Measurements from ENCODE around the gene CTDP1. TPM values are rescaled to one million over a fixed set of nuclear protein-coding genes. Genes with fewer than 3 reads are reported as not detected.
"Not testable (repeated sequence)": the region's sequence is repeated elsewhere in the genome, so short reads cannot be mapped to it uniquely, and the experiment has no call there.

The CTDP1 gene
- polyA plus RNA-seq, 2 donors: 10.8 to 13.0 TPM

GRCh38 chr18:79751918-79752578, 72.4 kb downstream of the CTDP1 start:
- WGBS, 2 donors: 79 to 92% methylated on average over 17 to 18 of the region's 20 CpGs
- not testable (repeated sequence) for H3K27ac ChIP-seq (ENCODE audit: low read depth in 2 of 2, low read length in 1 of 2); H3K4me1 ChIP-seq (ENCODE audit: control insufficient read depth in 2 of 2, insufficient read depth in 2 of 2, low read length in 1 of 2); H3K9me3 ChIP-seq (ENCODE audit: control insufficient read depth in 2 of 2, insufficient read depth in 1 of 2, low read depth in 1 of 2, low read length in 1 of 2); H3K27me3 ChIP-seq (ENCODE audit: control insufficient read depth in 1 of 2, insufficient read depth in 2 of 2, low read length in 2 of 2); H3K4me3 ChIP-seq (ENCODE audit: low read depth in 1 of 2, low read length in 2 of 2)
- peaks cover 10 to 39% of the 10 kb centered on the region in 2 donors for H3K36me3 ChIP-seq (ENCODE audit: control insufficient read depth in 2 of 2, insufficient read depth in 2 of 2, low read length in 1 of 2)

GRCh38 chr18:79752946-79753345, 73.3 kb downstream of the CTDP1 start:
- not testable (repeated sequence) for H3K27ac ChIP-seq (ENCODE audit: low read depth in 2 of 2, low read length in 1 of 2); H3K4me1 ChIP-seq (ENCODE audit: control insufficient read depth in 2 of 2, insufficient read depth in 2 of 2, low read length in 1 of 2); H3K9me3 ChIP-seq (ENCODE audit: control insufficient read depth in 2 of 2, insufficient read depth in 1 of 2, low read depth in 1 of 2, low read length in 1 of 2); H3K27me3 ChIP-seq (ENCODE audit: control insufficient read depth in 1 of 2, insufficient read depth in 2 of 2, low read length in 2 of 2); H3K4me3 ChIP-seq (ENCODE audit: low read depth in 1 of 2, low read length in 2 of 2)
- 85 to 94% methylated on average over 5 to 6 of the region's 8 CpGs for WGBS, 2 donors
- peaks cover 10 to 33% of the 10 kb centered on the region in 2 donors for H3K36me3 ChIP-seq (ENCODE audit: control insufficient read depth in 2 of 2, insufficient read depth in 2 of 2, low read length in 1 of 2)

GRCh38 chr18:79753391-79753851, 73.8 kb downstream of the CTDP1 start:
- peaks cover 0 to 5% of the 10 kb centered on the region in 2 donors for H3K9me3 ChIP-seq (ENCODE audit: control insufficient read depth in 2 of 2, insufficient read depth in 1 of 2, low read depth in 1 of 2, low read length in 1 of 2)
- H3K27ac ChIP-seq (ENCODE audit: low read depth in 2 of 2, low read length in 1 of 2): no peak overlapping the region
- no peaks in the 10 kb centered on the region for H3K27me3 ChIP-seq (ENCODE audit: control insufficient read depth in 1 of 2, insufficient read depth in 2 of 2, low read length in 2 of 2)
- H3K4me1 ChIP-seq (ENCODE audit: control insufficient read depth in 2 of 2, insufficient read depth in 2 of 2, low read length in 1 of 2): peaks cover 0 to 2% of the 10 kb centered on the region in 2 donors
- 95 to 96% methylated on average over 27 of the region's 27 CpGs for WGBS, 2 donors
- H3K4me3 ChIP-seq (ENCODE audit: low read depth in 1 of 2, low read length in 2 of 2): no peak overlapping the region
- H3K36me3 ChIP-seq (ENCODE audit: control insufficient read depth in 2 of 2, insufficient read depth in 2 of 2, low read length in 1 of 2): peaks cover 10 to 33% of the 10 kb centered on the region in 2 donors

- Histone ChIP-seq H3K36me3 (ENCODE audit: control insufficient read depth in 2 of 2, insufficient read depth in 2 of 2, low read length in 1 of 2) (peaks cover 10 to 33% of the 10 kb centered on the region in 2 donors), H3K9me3 (ENCODE audit: control insufficient read depth in 2 of 2, insufficient read depth in 1 of 2, low read depth in 1 of 2, low read length in 1 of 2) (peaks cover 0 to 5% of the 10 kb centered on the region in 2 donors), H3K4me3 (ENCODE audit: low read depth in 1 of 2, low read length in 2 of 2) (no peak overlapping the region), H3K27me3 (ENCODE audit: control insufficient read depth in 1 of 2, insufficient read depth in 2 of 2, low read length in 2 of 2) (no peaks in the 10 kb centered on the region), H3K4me1 (ENCODE audit: control insufficient read depth in 2 of 2, insufficient read depth in 2 of 2, low read length in 1 of 2) (peaks cover 0 to 2% of the 10 kb centered on the region in 2 donors), H3K27ac (ENCODE audit: low read depth in 2 of 2, low read length in 1 of 2) (no peak overlapping the region)
- 96% methylated on average over 35 of the region's 35 CpGs for WGBS, 2 donors
Observed at GRCh38 chr18:79754022-79754761, 74.6 kb downstream of the CTDP1 start.

GRCh38 chr18:79754831-79755351, 75.3 kb downstream of the CTDP1 start:
- Histone ChIP-seq H3K9me3 (ENCODE audit: control insufficient read depth in 2 of 2, insufficient read depth in 1 of 2, low read depth in 1 of 2, low read length in 1 of 2) (peaks cover 0 to 5% of the 10 kb centered on the region in 2 donors), H3K27me3 (ENCODE audit: control insufficient read depth in 1 of 2, insufficient read depth in 2 of 2, low read length in 2 of 2) (no peaks in the 10 kb centered on the region), H3K4me1 (ENCODE audit: control insufficient read depth in 2 of 2, insufficient read depth in 2 of 2, low read length in 1 of 2) (peaks cover 0 to under 1% of the 10 kb centered on the region in 2 donors), H3K36me3 (ENCODE audit: control insufficient read depth in 2 of 2, insufficient read depth in 2 of 2, low read length in 1 of 2) (peaks cover 10 to 29% of the 10 kb centered on the region in 2 donors), H3K4me3 (ENCODE audit: low read depth in 1 of 2, low read length in 2 of 2) (no peak overlapping the region), H3K27ac (ENCODE audit: low read depth in 2 of 2, low read length in 1 of 2) (no peak overlapping the region)
- WGBS, 2 donors: 97 to 98% methylated on average over 27 of the region's 27 CpGs

- H3K27ac ChIP-seq (ENCODE audit: low read depth in 2 of 2, low read length in 1 of 2): no peak overlapping the region
- H3K4me1 ChIP-seq (ENCODE audit: control insufficient read depth in 2 of 2, insufficient read depth in 2 of 2, low read length in 1 of 2): no peaks in the 10 kb centered on the region
- H3K27me3 ChIP-seq (ENCODE audit: control insufficient read depth in 1 of 2, insufficient read depth in 2 of 2, low read length in 2 of 2): no peaks in the 10 kb centered on the region
- 97% methylated on average over 31 of the region's 31 CpGs for WGBS, 2 donors
- H3K4me3 ChIP-seq (ENCODE audit: low read depth in 1 of 2, low read length in 2 of 2): no peak overlapping the region
- H3K36me3 ChIP-seq (ENCODE audit: control insufficient read depth in 2 of 2, insufficient read depth in 2 of 2, low read length in 1 of 2): peaks cover 10 to 29% of the 10 kb centered on the region in 2 donors
- peaks cover 0 to 5% of the 10 kb centered on the region in 2 donors for H3K9me3 ChIP-seq (ENCODE audit: control insufficient read depth in 2 of 2, insufficient read depth in 1 of 2, low read depth in 1 of 2, low read length in 1 of 2)
Observed at GRCh38 chr18:79755496-79756142, 76.0 kb downstream of the CTDP1 start.

GRCh38 chr18:79756143-79756500, 76.5 kb downstream of the CTDP1 start:
- Histone ChIP-seq H3K4me1 (ENCODE audit: control insufficient read depth in 2 of 2, insufficient read depth in 2 of 2, low read length in 1 of 2) (no peaks in the 10 kb centered on the region), H3K4me3 (ENCODE audit: low read depth in 1 of 2, low read length in 2 of 2) (no peak overlapping the region), H3K9me3 (ENCODE audit: control insufficient read depth in 2 of 2, insufficient read depth in 1 of 2, low read depth in 1 of 2, low read length in 1 of 2) (peaks cover 0 to 5% of the 10 kb centered on the region in 2 donors), H3K36me3 (ENCODE audit: control insufficient read depth in 2 of 2, insufficient read depth in 2 of 2, low read length in 1 of 2) (peaks cover 10 to 29% of the 10 kb centered on the region in 2 donors), H3K27ac (ENCODE audit: low read depth in 2 of 2, low read length in 1 of 2) (no peak overlapping the region), H3K27me3 (ENCODE audit: control insufficient read depth in 1 of 2, insufficient read depth in 2 of 2, low read length in 2 of 2) (no peaks in the 10 kb centered on the region)
- 91 to 94% methylated on average over 10 of the region's 10 CpGs for WGBS, 2 donors

- no peak overlapping the region for H3K27ac ChIP-seq (ENCODE audit: low read depth in 2 of 2, low read length in 1 of 2)
- H3K4me3 ChIP-seq (ENCODE audit: low read depth in 1 of 2, low read length in 2 of 2): no peak overlapping the region
- peaks cover 10 to 29% of the 10 kb centered on the region in 2 donors for H3K36me3 ChIP-seq (ENCODE audit: control insufficient read depth in 2 of 2, insufficient read depth in 2 of 2, low read length in 1 of 2)
- H3K4me1 ChIP-seq (ENCODE audit: control insufficient read depth in 2 of 2, insufficient read depth in 2 of 2, low read length in 1 of 2): no peaks in the 10 kb centered on the region
- 96 to 98% methylated on average over 11 of the region's 11 CpGs for WGBS, 2 donors
- no peaks in the 10 kb centered on the region for H3K27me3 ChIP-seq (ENCODE audit: control insufficient read depth in 1 of 2, insufficient read depth in 2 of 2, low read length in 2 of 2)
- H3K9me3 ChIP-seq (ENCODE audit: control insufficient read depth in 2 of 2, insufficient read depth in 1 of 2, low read depth in 1 of 2, low read length in 1 of 2): peaks cover 0 to 5% of the 10 kb centered on the region in 2 donors
Observed at GRCh38 chr18:79756826-79757225, 77.2 kb downstream of the CTDP1 start.

GRCh38 chr18:79760348-79760747, 80.7 kb downstream of the CTDP1 start:
- H3K36me3 ChIP-seq (ENCODE audit: control insufficient read depth in 2 of 2, insufficient read depth in 2 of 2, low read length in 1 of 2): peaks cover 0 to 7% of the 10 kb centered on the region in 2 donors
- WGBS, 2 donors: 5 to 15% methylated on average over 1 of the region's 1 CpG
- no peaks in the 10 kb centered on the region for H3K27me3 ChIP-seq (ENCODE audit: control insufficient read depth in 1 of 2, insufficient read depth in 2 of 2, low read length in 2 of 2)

More at GRCh38 chr18:79760348-79760747, 80.7 kb downstream of the CTDP1 start:
- no peak overlapping the region for H3K4me3 ChIP-seq (ENCODE audit: low read depth in 1 of 2, low read length in 2 of 2)
- H3K4me1 ChIP-seq (ENCODE audit: control insufficient read depth in 2 of 2, insufficient read depth in 2 of 2, low read length in 1 of 2): no peaks in the 10 kb centered on the region
- no peak overlapping the region for H3K27ac ChIP-seq (ENCODE audit: low read depth in 2 of 2, low read length in 1 of 2)
- H3K9me3 ChIP-seq (ENCODE audit: control insufficient read depth in 2 of 2, insufficient read depth in 1 of 2, low read depth in 1 of 2, low read length in 1 of 2): peaks cover 0 to 7% of the 10 kb centered on the region in 2 donors

All from esophagus (tissue), 2 donors.